Tibial nerve (tissue), 4 donors: ENCODE results near the gene EPB41L4A.

Experiments used
- EP300 ChIP-seq, 2 donors: sonication (generic); formaldehyde crosslinking; IDR thresholded peaks; one replicate each; pipeline ENCODE4 v1.6.1; 2017; ENCODE audit warnings: antibody characterized with exemption in 2 of 2, mild to moderate bottlenecking in 1 of 2
- POLR2A ChIP-seq, 2 donors: fragments of 450-650 bp; IDR thresholded peaks; one replicate each; pipeline ENCODE4 v1.6.1; 2017; ENCODE audit warnings: antibody characterized with exemption in 2 of 2, mild to moderate bottlenecking in 2 of 2, moderate library complexity in 2 of 2
- TF ChIP-seq, protein P1 (sequence below), 5 experiments: fragments of 200-600 bp in 3 of 5; fragments of 450-650 bp in 2 of 5; sonication (generic) in 3 of 5; IDR thresholded peaks; one replicate each; pipeline ENCODE4 v1.5.1; 2016 to 2019; ENCODE audit warnings: antibody characterized with exemption in 5 of 5, mild to moderate bottlenecking in 3 of 5, moderate library complexity in 2 of 5

DNA sequence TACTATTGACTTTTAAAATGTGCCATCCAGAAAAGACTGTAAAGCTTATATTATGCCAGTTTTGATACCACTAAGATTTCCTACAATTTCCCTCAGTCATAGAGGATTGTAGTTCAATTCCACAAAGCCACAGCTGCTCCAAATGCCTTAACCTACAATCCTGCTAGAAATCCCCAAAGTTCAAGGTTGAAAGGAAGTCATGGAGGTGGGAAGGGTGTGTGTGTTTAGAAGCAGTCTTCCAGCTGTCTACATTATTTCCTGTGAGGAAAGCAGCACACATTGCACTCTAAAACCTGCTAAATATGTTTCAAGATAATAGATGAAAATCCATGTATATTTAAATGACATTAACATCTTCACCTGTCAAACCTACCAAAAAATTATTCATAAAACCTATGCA is 11.8 kb downstream of the EPB41L4A start:
- TF ChIP-seq, protein P1, sequence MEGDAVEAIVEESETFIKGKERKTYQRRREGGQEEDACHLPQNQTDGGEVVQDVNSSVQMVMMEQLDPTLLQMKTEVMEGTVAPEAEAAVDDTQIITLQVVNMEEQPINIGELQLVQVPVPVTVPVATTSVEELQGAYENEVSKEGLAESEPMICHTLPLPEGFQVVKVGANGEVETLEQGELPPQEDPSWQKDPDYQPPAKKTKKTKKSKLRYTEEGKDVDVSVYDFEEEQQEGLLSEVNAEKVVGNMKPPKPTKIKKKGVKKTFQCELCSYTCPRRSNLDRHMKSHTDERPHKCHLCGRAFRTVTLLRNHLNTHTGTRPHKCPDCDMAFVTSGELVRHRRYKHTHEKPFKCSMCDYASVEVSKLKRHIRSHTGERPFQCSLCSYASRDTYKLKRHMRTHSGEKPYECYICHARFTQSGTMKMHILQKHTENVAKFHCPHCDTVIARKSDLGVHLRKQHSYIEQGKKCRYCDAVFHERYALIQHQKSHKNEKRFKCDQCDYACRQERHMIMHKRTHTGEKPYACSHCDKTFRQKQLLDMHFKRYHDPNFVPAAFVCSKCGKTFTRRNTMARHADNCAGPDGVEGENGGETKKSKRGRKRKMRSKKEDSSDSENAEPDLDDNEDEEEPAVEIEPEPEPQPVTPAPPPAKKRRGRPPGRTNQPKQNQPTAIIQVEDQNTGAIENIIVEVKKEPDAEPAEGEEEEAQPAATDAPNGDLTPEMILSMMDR (IDR thresholded peaks at IDR 0.05): no peak
- TF ChIP-seq POLR2A (IDR thresholded peaks at IDR 0.05) (no peak), EP300 (IDR thresholded peaks at IDR 0.05) (no peak)
